Ishikawa (cell line): Measurements from ENCODE around the gene BCAT1.

ENCODE experiments used
- CEBPB ChIP-seq: IDR thresholded peaks from 2 replicates; pipeline ENCODE4 v1.6.1; 2012
- CREB1 ChIP-seq: IDR thresholded peaks from 2 replicates; pipeline ENCODE4 v1.6.1; 2012; ENCODE audit warnings: low read depth
- EGR1 ChIP-seq: IDR thresholded peaks from 2 replicates; pipeline ENCODE4 v1.6.1; 2012
- EP300 ChIP-seq: IDR thresholded peaks from 2 replicates; pipeline ENCODE4 v1.6.1; 2012; ENCODE audit warnings: borderline replicate concordance
- FOXM1 ChIP-seq: IDR thresholded peaks from 2 replicates; pipeline ENCODE4 v1.6.1; 2012; ENCODE audit warnings: low read depth, borderline replicate concordance
- NFIC ChIP-seq: IDR thresholded peaks from 2 replicates; pipeline ENCODE4 v1.6.1; 2012
- RAD21 ChIP-seq: IDR thresholded peaks from 2 replicates; pipeline ENCODE4 v1.6.1; 2012; ENCODE audit warnings: low read depth
- TAF1 ChIP-seq: IDR thresholded peaks from 2 replicates; pipeline ENCODE4 v1.6.1; 2012; ENCODE audit warnings: low read depth, mild to moderate bottlenecking
- TCF12 ChIP-seq: IDR thresholded peaks from 2 replicates; pipeline ENCODE4 v1.6.1; 2012; ENCODE audit warnings: low read depth
- TEAD4 ChIP-seq: IDR thresholded peaks from 2 replicates; pipeline ENCODE4 v1.6.1; 2012
- YY1 ChIP-seq: IDR thresholded peaks from 2 replicates; pipeline ENCODE4 v1.6.1; 2012; ENCODE audit warnings: low read depth
- ZBTB7A ChIP-seq: IDR thresholded peaks from 2 replicates; pipeline ENCODE4 v1.6.1; 2012; ENCODE audit warnings: low read depth
- TF ChIP-seq, protein P1 (sequence below): IDR thresholded peaks from 2 replicates; pipeline ENCODE4 v1.6.1; 2012
- TF ChIP-seq, protein P2 (sequence below): IDR thresholded peaks from 2 replicates; pipeline ENCODE4 v1.6.1; 2012; ENCODE audit warnings: low read depth, mild to moderate bottlenecking
- TF ChIP-seq, protein P3 (sequence below): IDR thresholded peaks from 2 replicates; pipeline ENCODE4 v1.6.1; 2012

BCAT1 gene

DNA sequence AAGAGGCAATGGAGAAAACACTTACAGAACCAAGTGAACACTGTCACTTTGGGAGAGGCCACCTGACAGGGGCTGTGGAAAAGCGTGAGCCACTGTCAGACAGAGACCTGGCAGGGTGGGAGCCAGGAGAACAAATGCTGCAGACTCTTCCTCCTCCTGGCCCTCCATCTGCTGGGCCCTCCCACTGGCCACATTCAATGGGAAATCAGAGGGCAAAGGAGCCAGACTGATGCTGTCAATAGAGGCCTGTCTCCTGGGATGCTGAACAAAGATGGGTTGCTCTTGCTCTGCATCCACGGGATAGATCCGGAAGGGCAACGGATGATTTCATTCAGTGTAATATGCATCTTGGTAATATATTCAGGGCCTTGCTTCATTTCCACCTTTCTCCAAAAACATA is 44.9 kb upstream of the BCAT1 start:
- TF ChIP-seq EP300, result no peak
- no peak for TF ChIP-seq CREB1
- TF ChIP-seq, protein P1, sequence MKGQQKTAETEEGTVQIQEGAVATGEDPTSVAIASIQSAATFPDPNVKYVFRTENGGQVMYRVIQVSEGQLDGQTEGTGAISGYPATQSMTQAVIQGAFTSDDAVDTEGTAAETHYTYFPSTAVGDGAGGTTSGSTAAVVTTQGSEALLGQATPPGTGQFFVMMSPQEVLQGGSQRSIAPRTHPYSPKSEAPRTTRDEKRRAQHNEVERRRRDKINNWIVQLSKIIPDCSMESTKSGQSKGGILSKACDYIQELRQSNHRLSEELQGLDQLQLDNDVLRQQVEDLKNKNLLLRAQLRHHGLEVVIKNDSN, result no peak
- TF ChIP-seq TAF1, result no peak
- TF ChIP-seq, protein P2, sequence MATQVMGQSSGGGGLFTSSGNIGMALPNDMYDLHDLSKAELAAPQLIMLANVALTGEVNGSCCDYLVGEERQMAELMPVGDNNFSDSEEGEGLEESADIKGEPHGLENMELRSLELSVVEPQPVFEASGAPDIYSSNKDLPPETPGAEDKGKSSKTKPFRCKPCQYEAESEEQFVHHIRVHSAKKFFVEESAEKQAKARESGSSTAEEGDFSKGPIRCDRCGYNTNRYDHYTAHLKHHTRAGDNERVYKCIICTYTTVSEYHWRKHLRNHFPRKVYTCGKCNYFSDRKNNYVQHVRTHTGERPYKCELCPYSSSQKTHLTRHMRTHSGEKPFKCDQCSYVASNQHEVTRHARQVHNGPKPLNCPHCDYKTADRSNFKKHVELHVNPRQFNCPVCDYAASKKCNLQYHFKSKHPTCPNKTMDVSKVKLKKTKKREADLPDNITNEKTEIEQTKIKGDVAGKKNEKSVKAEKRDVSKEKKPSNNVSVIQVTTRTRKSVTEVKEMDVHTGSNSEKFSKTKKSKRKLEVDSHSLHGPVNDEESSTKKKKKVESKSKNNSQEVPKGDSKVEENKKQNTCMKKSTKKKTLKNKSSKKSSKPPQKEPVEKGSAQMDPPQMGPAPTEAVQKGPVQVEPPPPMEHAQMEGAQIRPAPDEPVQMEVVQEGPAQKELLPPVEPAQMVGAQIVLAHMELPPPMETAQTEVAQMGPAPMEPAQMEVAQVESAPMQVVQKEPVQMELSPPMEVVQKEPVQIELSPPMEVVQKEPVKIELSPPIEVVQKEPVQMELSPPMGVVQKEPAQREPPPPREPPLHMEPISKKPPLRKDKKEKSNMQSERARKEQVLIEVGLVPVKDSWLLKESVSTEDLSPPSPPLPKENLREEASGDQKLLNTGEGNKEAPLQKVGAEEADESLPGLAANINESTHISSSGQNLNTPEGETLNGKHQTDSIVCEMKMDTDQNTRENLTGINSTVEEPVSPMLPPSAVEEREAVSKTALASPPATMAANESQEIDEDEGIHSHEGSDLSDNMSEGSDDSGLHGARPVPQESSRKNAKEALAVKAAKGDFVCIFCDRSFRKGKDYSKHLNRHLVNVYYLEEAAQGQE, result no peak
- TF ChIP-seq RAD21, result no peak
- TF ChIP-seq FOXM1, result no peak
- TF ChIP-seq, protein P3, sequence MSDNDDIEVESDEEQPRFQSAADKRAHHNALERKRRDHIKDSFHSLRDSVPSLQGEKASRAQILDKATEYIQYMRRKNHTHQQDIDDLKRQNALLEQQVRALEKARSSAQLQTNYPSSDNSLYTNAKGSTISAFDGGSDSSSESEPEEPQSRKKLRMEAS, result no peak
- TF ChIP-seq CEBPB, result no peak
- no peak for TF ChIP-seq TEAD4
- TF ChIP-seq NFIC, result no peak
- no peak for TF ChIP-seq YY1
- no peak for TF ChIP-seq ZBTB7A

DNA sequence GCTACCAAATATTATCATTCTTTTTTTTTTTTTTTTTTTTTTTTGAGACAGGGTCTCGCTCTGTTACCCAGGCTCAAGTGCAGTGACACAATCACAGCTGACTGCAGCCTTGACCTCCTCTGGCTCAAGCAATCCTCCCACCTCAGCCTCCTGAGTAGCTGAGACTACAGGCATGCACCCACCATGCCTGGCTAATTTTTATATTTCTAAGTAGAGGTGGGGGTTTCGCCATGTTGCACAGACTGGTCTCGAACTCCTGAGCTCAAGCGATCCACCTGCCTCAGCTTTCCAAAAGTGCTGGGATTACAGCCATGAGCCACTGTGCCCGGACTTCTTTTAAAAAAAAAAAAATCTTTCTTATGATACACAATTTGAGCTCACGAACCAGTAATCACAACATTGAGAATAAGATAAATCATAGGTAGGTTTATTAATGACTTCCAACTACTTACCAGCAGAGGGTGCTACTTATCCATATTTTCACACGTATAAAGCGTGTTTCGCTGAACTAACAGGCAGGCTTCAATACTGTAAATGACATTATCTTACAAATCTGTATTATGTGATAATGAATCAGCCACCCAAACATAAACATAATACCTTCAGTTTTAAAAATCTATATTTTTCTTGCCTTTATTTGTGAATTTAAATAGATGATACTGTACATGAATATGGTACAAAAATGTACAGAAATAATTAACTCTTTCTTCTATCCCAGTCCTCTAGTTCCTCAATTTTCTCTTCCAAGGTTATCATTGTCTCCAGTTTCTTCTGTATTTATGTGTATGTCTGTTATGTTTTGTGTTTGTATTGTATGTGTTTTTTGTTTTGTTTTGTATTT is 42.5 kb upstream of the BCAT1 start:
- TF ChIP-seq RAD21 (peak; percentile 88), YY1 (no peak)

DNA sequence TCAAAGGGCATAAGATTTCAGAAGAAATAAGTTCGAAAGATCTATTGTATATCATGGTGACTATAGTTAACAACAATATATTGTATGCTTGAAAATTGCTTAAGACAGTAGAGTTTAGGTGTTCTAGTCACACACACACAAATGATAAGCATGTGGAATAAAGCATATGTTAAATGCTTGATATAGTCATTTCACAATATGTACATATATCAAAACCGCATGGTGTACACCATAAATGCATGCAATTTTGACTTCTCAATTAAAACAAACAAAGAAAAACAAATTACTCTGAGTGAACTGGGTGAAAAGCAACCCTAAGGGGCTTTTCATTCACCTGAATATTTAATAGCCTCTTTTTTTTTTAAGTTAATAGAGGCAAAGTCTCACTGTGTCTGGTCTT is 40.3 kb upstream of the BCAT1 start:
- TF ChIP-seq EGR1, result no peak
- no peak for TF ChIP-seq RAD21
- TF ChIP-seq, protein P2, result no peak
- no peak for TF ChIP-seq ZBTB7A

DNA sequence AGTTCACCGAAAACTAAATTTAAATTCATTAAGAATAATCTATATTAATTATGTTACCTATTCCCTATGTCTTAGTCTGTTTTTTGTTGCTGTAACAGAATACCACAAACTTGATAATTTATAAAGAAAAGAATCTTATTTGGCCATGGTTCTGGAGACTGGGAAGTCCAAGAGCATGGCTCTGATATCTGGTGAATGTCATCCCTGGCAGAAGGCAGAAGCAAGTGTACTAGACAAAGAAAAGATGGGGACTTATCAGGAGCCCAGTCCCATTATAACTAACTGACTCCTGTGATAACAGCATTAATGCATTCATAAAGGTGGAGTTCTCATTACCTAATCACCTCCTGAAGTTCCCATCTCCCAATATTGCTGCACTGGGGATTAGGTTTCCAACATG is 33.3 kb upstream of the BCAT1 start:
- TF ChIP-seq RAD21, result no peak
- TF ChIP-seq TCF12, result no peak
- TF ChIP-seq EP300, result no peak
- no peak for TF ChIP-seq NFIC
- TF ChIP-seq, protein P2, result no peak
- no peak for TF ChIP-seq FOXM1
- no peak for TF ChIP-seq TEAD4
- TF ChIP-seq ZBTB7A, result no peak
- TF ChIP-seq, protein P1, result no peak
- TF ChIP-seq, protein P3, result no peak
- TF ChIP-seq EGR1, result no peak
- no peak for TF ChIP-seq CREB1
- no peak for TF ChIP-seq TAF1
- TF ChIP-seq CEBPB, result no peak
- no peak for TF ChIP-seq YY1
